Left ventricle myocardium inferior (tissue), 1 donor: Measurements from ENCODE around the gene TMED10. TPM values are rescaled to one million over a fixed set of nuclear protein-coding genes. Genes with fewer than 3 reads are reported as not detected.

Experiments used
- DNase-seq: peaks from one replicate; pipeline ENCODE4 v3.0.0-alpha.2; 2020
- H3K27ac ChIP-seq: fragments of 200-600 bp; replicated peaks from 2 replicates; pipeline ENCODE4 v1.8.0; 2021
- H3K27me3 ChIP-seq: fragments of 200-600 bp; 2 replicates; pipeline ENCODE4 v1.8.0; 2021; ENCODE audit warnings: low read depth
- H3K36me3 ChIP-seq: fragments of 200-600 bp; 2 replicates; pipeline ENCODE4 v1.8.0; 2021
- H3K4me1 ChIP-seq: fragments of 200-600 bp; 2 replicates; pipeline ENCODE4 v1.8.0; 2021
- H3K4me3 ChIP-seq: fragments of 200-600 bp; 2 replicates; pipeline ENCODE4 v1.8.0; 2021; ENCODE audit warnings: mild to moderate bottlenecking, moderate library complexity
- H3K9me3 ChIP-seq: fragments of 200-600 bp; replicated peaks from 2 replicates; pipeline ENCODE4 v1.8.0; 2021
- CTCF ChIP-seq: fragments of 200-600 bp; IDR thresholded peaks from 2 replicates; pipeline ENCODE4 v1.8.0; 2021; ENCODE audit warnings: antibody characterized with exemption, mild to moderate bottlenecking, borderline replicate concordance
- intact Hi-C: fragments of 100-400 bp; cut with micrococcal nuclease; formaldehyde crosslinking; loops from one replicate; pipeline ENCODE4 v1.11.0; 2022
- total RNA-seq: library from RNA; stranded (reverse); fragmentation: NEBNext Ultra II Directional; extraction: Animal tissue kit (Norgen Biotek cat#: 25700); gene quantifications from one replicate; pipeline ENCODE4 v1.2.1, GENCODE V29; 2021
- donor health status: DM: no; HTN: yes; CAD: no; lungs with severe emphysema.

Gene TMED10
- total RNA-seq, 1 donor from 2014 or later, result 278 TPM

DNA sequence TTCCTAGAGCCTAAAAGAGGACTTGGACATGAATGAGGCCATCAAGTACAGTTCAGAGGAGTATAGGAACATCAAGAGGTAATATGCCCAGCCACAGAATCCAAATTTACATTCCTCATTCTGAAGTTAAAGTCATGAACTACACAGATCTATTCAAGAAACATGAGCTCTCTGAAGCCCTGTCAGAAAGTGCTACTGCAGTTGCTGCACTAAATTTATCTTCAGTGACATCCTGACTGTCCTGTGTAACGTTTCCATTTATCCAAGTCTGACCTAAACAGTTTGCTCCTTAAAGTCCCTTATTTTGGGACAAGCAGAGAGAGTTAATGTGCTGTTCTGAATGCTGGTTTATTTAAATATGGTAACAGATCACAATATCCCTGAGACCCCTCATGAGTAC is 77.7 kb downstream of the TMED10 start:
- H3K4me1 ChIP-seq, result peaks cover 11% of the 10 kb centered on the region
- intact Hi-C loops, result no loop called here
- H3K27ac ChIP-seq, result no peak overlapping the region
- no peak for TF ChIP-seq CTCF
- no peaks in the 10 kb centered on the region for H3K9me3 ChIP-seq
- no peak overlapping the region for H3K4me3 ChIP-seq
- H3K36me3 ChIP-seq, result peaks cover 96% of the 10 kb centered on the region
- DNase-seq, result no peak
- no peaks in the 10 kb centered on the region for H3K27me3 ChIP-seq

DNA sequence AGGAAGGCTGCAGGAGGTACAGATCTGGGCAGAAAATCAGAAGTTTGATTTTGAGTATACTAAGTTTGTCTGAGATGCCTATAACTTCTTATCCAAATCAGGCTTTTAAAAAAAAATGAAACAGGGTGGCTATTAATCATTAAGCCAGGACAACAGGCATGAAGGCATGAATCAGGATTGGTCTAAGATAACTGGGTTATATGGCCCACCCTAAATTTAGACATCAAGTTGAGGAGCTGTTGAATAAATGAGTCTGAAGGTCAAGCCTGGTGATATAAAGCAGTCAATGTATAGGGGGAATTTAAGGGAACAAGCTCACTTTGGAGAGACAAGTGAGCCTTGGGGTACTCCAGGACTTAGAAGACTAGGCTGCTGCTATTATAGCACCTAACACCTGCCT is 78.2 kb downstream of the TMED10 start:
- Histone ChIP-seq H3K4me1 (peaks cover 11% of the 10 kb centered on the region), H3K9me3 (no peaks in the 10 kb centered on the region), H3K36me3 (peaks cover 96% of the 10 kb centered on the region), H3K4me3 (no peak overlapping the region), H3K27me3 (no peaks in the 10 kb centered on the region), H3K27ac (no peak overlapping the region)
- no peak for DNase-seq
- intact Hi-C loops, result no loop called here
- no peak for TF ChIP-seq CTCF

- Histone ChIP-seq H3K4me1 (peaks cover 11% of the 10 kb centered on the region), H3K4me3 (no peak overlapping the region), H3K27me3 (no peaks in the 10 kb centered on the region), H3K27ac (no peak overlapping the region), H3K36me3 (peaks cover 99% of the 10 kb centered on the region), H3K9me3 (no peaks in the 10 kb centered on the region)
- intact Hi-C loops, result no loop called here
- DNase-seq, result no peak
- no peak for TF ChIP-seq CTCF
These were observed 79.5 kb downstream of the TMED10 start for GRCh38 chr14:75096959-75097358.

- TF ChIP-seq CTCF, result no peak
- intact Hi-C loops, result no loop called here
- Histone ChIP-seq H3K4me1 (peaks cover 11% of the 10 kb centered on the region), H3K27me3 (no peaks in the 10 kb centered on the region), H3K4me3 (no peak overlapping the region), H3K27ac (no peak overlapping the region), H3K36me3 (peaks cover 99% of the 10 kb centered on the region), H3K9me3 (no peaks in the 10 kb centered on the region)
- DNase-seq, result no peak
These were observed 80.7 kb downstream of the TMED10 start for GRCh38 chr14:75095690-75096089.

- TF ChIP-seq CTCF, result no peak
- no peaks in the 10 kb centered on the region for H3K9me3 ChIP-seq
- H3K36me3 ChIP-seq, result peaks cover 99% of the 10 kb centered on the region
- H3K4me1 ChIP-seq, result peaks cover 11% of the 10 kb centered on the region
- H3K4me3 ChIP-seq, result no peak overlapping the region
- intact Hi-C loops, result no loop called here
- H3K27me3 ChIP-seq, result no peaks in the 10 kb centered on the region
- no peak overlapping the region for H3K27ac ChIP-seq
- DNase-seq, result no peak
These were observed 81.5 kb downstream of the TMED10 start for GRCh38 chr14:75094896-75095295.

GRCh38 chr14:75092698-75093097 is 83.7 kb downstream of the TMED10 start:
- no peak overlapping the region for H3K4me3 ChIP-seq
- intact Hi-C loops, result no loop called here
- peaks cover 97% of the 10 kb centered on the region for H3K36me3 ChIP-seq
- H3K9me3 ChIP-seq, result no peaks in the 10 kb centered on the region
- H3K4me1 ChIP-seq, result peaks cover 4% of the 10 kb centered on the region
- TF ChIP-seq CTCF, result no peak
- no peak for DNase-seq
- no peaks in the 10 kb centered on the region for H3K27me3 ChIP-seq
- H3K27ac ChIP-seq, result no peak overlapping the region
